Breast epithelium (tissue), 4 donors: Measurements from ENCODE around the gene ABTB1. TPM values are rescaled to one million over a fixed set of nuclear protein-coding genes. Genes with fewer than 3 reads are reported as not detected.

ENCODE experiments used
- DNase-seq, 2 donors: peaks; one replicate each; pipeline ENCODE4 v3.0.0-alpha.2; 2019; ENCODE audit warnings: low spot score in 2 of 2
- H3K27ac ChIP-seq, 2 donors: fragments of 200-600 bp; sonication (generic) in 1 of 2; one replicate each; pipeline ENCODE4 v1.5.1; 2016 to 2019; ENCODE audit warnings: mild to moderate bottlenecking in 1 of 2
- H3K27me3 ChIP-seq, 2 donors: fragments of 200-600 bp; sonication (generic) in 1 of 2; one replicate each; pipeline versions ENCODE4 v1.5.1 to v1.6.0; 2017 to 2019; ENCODE audit warnings: control low read depth in 1 of 2, mild to moderate bottlenecking in 1 of 2
- H3K36me3 ChIP-seq: fragments of 200-600 bp; one replicate; pipeline ENCODE4 v1.5.1; 2019
- H3K4me1 ChIP-seq, 2 donors: fragments of 200-600 bp; sonication (generic); one replicate each; pipeline ENCODE4 v1.5.1; 2016 to 2019; ENCODE audit warnings: control low read depth in 1 of 2
- H3K4me3 ChIP-seq, 3 donors: fragments of 200-600 bp; sonication (generic); 1 replicate in 2 of 3; 2 replicates in 1 of 3; pipeline ENCODE4 v1.5.1; 2016 to 2019; ENCODE audit warnings: mild to moderate bottlenecking in 3 of 3, moderate library complexity in 2 of 3
- H3K9me3 ChIP-seq, 2 donors: fragments of 200-600 bp; sonication (generic) in 1 of 2; one replicate each; pipeline ENCODE4 v1.5.1; 2016 to 2019; ENCODE audit warnings: control low read depth in 1 of 2
- CTCF ChIP-seq, 3 donors: fragments of 450-650 bp; IDR thresholded peaks; one replicate each; pipeline ENCODE4 v1.5.1; 2016 to 2017; ENCODE audit warnings: antibody characterized with exemption in 3 of 3, mild to moderate bottlenecking in 3 of 3, moderate library complexity in 3 of 3
- POLR2A ChIP-seq: fragments of 450-650 bp; IDR thresholded peaks from one replicate; pipeline ENCODE4 v1.6.1; 2016; ENCODE audit warnings: antibody characterized with exemption, mild to moderate bottlenecking, moderate library complexity
- POLR2AphosphoS5 ChIP-seq, 3 donors: sonication (generic); formaldehyde crosslinking; IDR thresholded peaks; one replicate each; pipeline ENCODE4 v1.6.1; 2017; ENCODE audit warnings: antibody characterized with exemption in 3 of 3
- intact Hi-C: fragments of 100-400 bp; cut with DNase I; formaldehyde crosslinking; loops from one replicate; pipeline ENCODE4 v1.15.1; 2023; ENCODE audit warnings: low total_unique reads
- total RNA-seq, 3 donors: library from RNA; depleted of rRNA; stranded (reverse); fragments of >200 nt; gene quantifications; one replicate each; pipeline ENCODE4 v1.1.0, GENCODE V29; 2016

ABTB1 gene
- total RNA-seq, 3 donors from 2014 or later, result 32.0 to 43.6 (median 40.2) TPM

GRCh38 chr3:127708837-127709236, 36.1 kb downstream of the ABTB1 start:
- H3K36me3 ChIP-seq, result no peaks in the 10 kb centered on the region
- no peaks in the 10 kb centered on the region for H3K27me3 ChIP-seq
- TF ChIP-seq POLR2AphosphoS5 (IDR thresholded peaks at IDR 0.05), result no peak
- TF ChIP-seq CTCF (IDR thresholded peaks at IDR 0.05), result no peak
- TF ChIP-seq POLR2A, result no peak
- no peaks in the 10 kb centered on the region for H3K9me3 ChIP-seq
- DNase-seq, result no peak
- H3K27ac ChIP-seq, result peak overlapping the region in 1 of 2 donors; percentile 10
- no peak overlapping the region for H3K4me3 ChIP-seq
- intact Hi-C loops, result no loop called here
- no peaks in the 10 kb centered on the region for H3K4me1 ChIP-seq

- Histone ChIP-seq H3K4me1 (no peaks in the 10 kb centered on the region), H3K36me3 (no peaks in the 10 kb centered on the region), H3K9me3 (no peaks in the 10 kb centered on the region), H3K27me3 (no peaks in the 10 kb centered on the region), H3K27ac (peak overlapping the region in 1 of 2 donors; percentile 26), H3K4me3 (no peak overlapping the region)
- TF ChIP-seq CTCF (IDR thresholded peaks at IDR 0.05), result no peak
- TF ChIP-seq POLR2AphosphoS5 (IDR thresholded peaks at IDR 0.05), result no peak
- no peak for TF ChIP-seq POLR2A
- no peak for DNase-seq
- intact Hi-C loops, result no loop called here
Observed at GRCh38 chr3:127709320-127710060, 36.7 kb downstream of the ABTB1 start.

GRCh38 chr3:127710155-127710941, 37.6 kb downstream of the ABTB1 start:
- TF ChIP-seq POLR2AphosphoS5 (IDR thresholded peaks at IDR 0.05), result no peak
- no peak for TF ChIP-seq POLR2A
- no peak for TF ChIP-seq CTCF (IDR thresholded peaks at IDR 0.05)
- H3K36me3 ChIP-seq, result no peaks in the 10 kb centered on the region
- intact Hi-C loops, result no loop called here
- DNase-seq, result no peak
- H3K9me3 ChIP-seq, result no peaks in the 10 kb centered on the region
- H3K27me3 ChIP-seq, result no peaks in the 10 kb centered on the region
- no peaks in the 10 kb centered on the region for H3K4me1 ChIP-seq
- peak overlapping the region in 1 of 2 donors; percentile 26 for H3K27ac ChIP-seq
- H3K4me3 ChIP-seq, result no peak overlapping the region

- Histone ChIP-seq H3K27ac (no peak overlapping the region), H3K4me1 (no peaks in the 10 kb centered on the region)
Observed at GRCh38 chr3:127711021-127711695, 38.4 kb downstream of the ABTB1 start.

More at GRCh38 chr3:127711021-127711695, 38.4 kb downstream of the ABTB1 start:
- intact Hi-C loops, result no loop called here
- no peaks in the 10 kb centered on the region for H3K27me3 ChIP-seq
- TF ChIP-seq POLR2A (no peak), POLR2AphosphoS5 (IDR thresholded peaks at IDR 0.05) (no peak), CTCF (IDR thresholded peaks at IDR 0.05) (no peak)
- H3K36me3 ChIP-seq, result no peaks in the 10 kb centered on the region
- no peak for DNase-seq
- no peak overlapping the region for H3K4me3 ChIP-seq
- H3K9me3 ChIP-seq, result no peaks in the 10 kb centered on the region
